Ishikawa (cell line): ENCODE data around the gene CD58.

ENCODE experiments used
- CEBPB ChIP-seq: IDR thresholded peaks from 2 replicates; pipeline ENCODE4 v1.6.1; 2012
- CREB1 ChIP-seq: IDR thresholded peaks from 2 replicates; pipeline ENCODE4 v1.6.1; 2012; ENCODE audit warnings: low read depth
- EGR1 ChIP-seq: IDR thresholded peaks from 2 replicates; pipeline ENCODE4 v1.6.1; 2012
- EP300 ChIP-seq: IDR thresholded peaks from 2 replicates; pipeline ENCODE4 v1.6.1; 2012; ENCODE audit warnings: borderline replicate concordance
- FOXM1 ChIP-seq: IDR thresholded peaks from 2 replicates; pipeline ENCODE4 v1.6.1; 2012; ENCODE audit warnings: low read depth, borderline replicate concordance
- NFIC ChIP-seq: IDR thresholded peaks from 2 replicates; pipeline ENCODE4 v1.6.1; 2012
- RAD21 ChIP-seq: IDR thresholded peaks from 2 replicates; pipeline ENCODE4 v1.6.1; 2012; ENCODE audit warnings: low read depth
- REST ChIP-seq: IDR thresholded peaks from 2 replicates; pipeline ENCODE4 v1.6.1; 2012; ENCODE audit warnings: low read depth, mild to moderate bottlenecking
- TAF1 ChIP-seq: IDR thresholded peaks from 2 replicates; pipeline ENCODE4 v1.6.1; 2012; ENCODE audit warnings: low read depth, mild to moderate bottlenecking
- TCF12 ChIP-seq: IDR thresholded peaks from 2 replicates; pipeline ENCODE4 v1.6.1; 2012; ENCODE audit warnings: low read depth
- TEAD4 ChIP-seq: IDR thresholded peaks from 2 replicates; pipeline ENCODE4 v1.6.1; 2012
- USF1 ChIP-seq: IDR thresholded peaks from 2 replicates; pipeline ENCODE4 v1.6.1; 2012
- YY1 ChIP-seq: IDR thresholded peaks from 2 replicates; pipeline ENCODE4 v1.6.1; 2012; ENCODE audit warnings: low read depth
- ZBTB7A ChIP-seq: IDR thresholded peaks from 2 replicates; pipeline ENCODE4 v1.6.1; 2012; ENCODE audit warnings: low read depth
- TF ChIP-seq, protein P1 (sequence below): IDR thresholded peaks from 2 replicates; pipeline ENCODE4 v1.6.1; 2012

CD58 gene

GRCh38 chr1:116571215-116571919, 541 bp upstream of the CD58 start:
- TF ChIP-seq CEBPB (no peak), TAF1 (no peak), ZBTB7A (no peak), EP300 (no peak), TCF12 (no peak), RAD21 (no peak)

- TF ChIP-seq NFIC (no peak), FOXM1 (no peak), CREB1 (no peak), YY1 (no peak), REST (no peak), USF1 (no peak), ZBTB7A (no peak), RAD21 (no peak), TEAD4 (no peak), TAF1 (no peak), CEBPB (no peak), EP300 (no peak), TCF12 (no peak)
- TF ChIP-seq, protein P1, sequence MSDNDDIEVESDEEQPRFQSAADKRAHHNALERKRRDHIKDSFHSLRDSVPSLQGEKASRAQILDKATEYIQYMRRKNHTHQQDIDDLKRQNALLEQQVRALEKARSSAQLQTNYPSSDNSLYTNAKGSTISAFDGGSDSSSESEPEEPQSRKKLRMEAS = no peak
Measured at GRCh38 chr1:116569776-116570357, 959 bp downstream of the CD58 start.

DNA sequence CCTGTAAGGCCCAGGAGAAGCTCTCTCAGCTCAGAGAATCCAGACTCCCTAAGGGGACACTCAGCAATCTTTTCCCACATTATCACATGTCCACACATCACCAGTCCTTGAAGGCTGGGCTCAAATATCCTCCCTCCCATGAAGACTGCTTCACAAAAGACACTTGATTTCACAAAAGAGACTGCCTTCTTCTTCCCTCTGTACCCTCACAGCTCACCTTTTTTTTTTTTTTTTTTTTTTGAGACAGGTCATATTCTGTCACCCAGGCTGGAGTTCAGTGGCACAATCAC, 1.5 kb downstream of the CD58 start:
- no peak for TF ChIP-seq NFIC
- TF ChIP-seq YY1 = no peak
- no peak for TF ChIP-seq FOXM1
- TF ChIP-seq USF1 = no peak
- TF ChIP-seq REST = no peak
- TF ChIP-seq ZBTB7A = no peak
- TF ChIP-seq TEAD4 = no peak
- TF ChIP-seq CEBPB = no peak
- no peak for TF ChIP-seq EGR1
- no peak for TF ChIP-seq CREB1
- no peak for TF ChIP-seq TAF1
- TF ChIP-seq RAD21 = no peak
- TF ChIP-seq EP300 = no peak
- TF ChIP-seq, protein P1 = no peak

GRCh38 chr1:116568662-116569380, 2.0 kb downstream of the CD58 start:
- TF ChIP-seq CEBPB (no peak), CREB1 (no peak), TCF12 (no peak), RAD21 (no peak), FOXM1 (no peak), YY1 (no peak), NFIC (no peak), TAF1 (no peak), EP300 (no peak), USF1 (no peak), TEAD4 (no peak), ZBTB7A (no peak), REST (no peak), EGR1 (no peak)
- TF ChIP-seq, protein P1 = no peak
